HG02642 (cell line): ENCODE results near the gene PLCL2.

Experiments
- ATAC-seq: cut with Tn5 transposase; IDR thresholded peaks from one replicate; pipeline ENCODE4 v1.9.1; 2021; ENCODE audit warnings: mild to moderate bottlenecking; ENCODE audit not compliant: unreplicated experiment, poor library complexity

Gene PLCL2

DNA sequence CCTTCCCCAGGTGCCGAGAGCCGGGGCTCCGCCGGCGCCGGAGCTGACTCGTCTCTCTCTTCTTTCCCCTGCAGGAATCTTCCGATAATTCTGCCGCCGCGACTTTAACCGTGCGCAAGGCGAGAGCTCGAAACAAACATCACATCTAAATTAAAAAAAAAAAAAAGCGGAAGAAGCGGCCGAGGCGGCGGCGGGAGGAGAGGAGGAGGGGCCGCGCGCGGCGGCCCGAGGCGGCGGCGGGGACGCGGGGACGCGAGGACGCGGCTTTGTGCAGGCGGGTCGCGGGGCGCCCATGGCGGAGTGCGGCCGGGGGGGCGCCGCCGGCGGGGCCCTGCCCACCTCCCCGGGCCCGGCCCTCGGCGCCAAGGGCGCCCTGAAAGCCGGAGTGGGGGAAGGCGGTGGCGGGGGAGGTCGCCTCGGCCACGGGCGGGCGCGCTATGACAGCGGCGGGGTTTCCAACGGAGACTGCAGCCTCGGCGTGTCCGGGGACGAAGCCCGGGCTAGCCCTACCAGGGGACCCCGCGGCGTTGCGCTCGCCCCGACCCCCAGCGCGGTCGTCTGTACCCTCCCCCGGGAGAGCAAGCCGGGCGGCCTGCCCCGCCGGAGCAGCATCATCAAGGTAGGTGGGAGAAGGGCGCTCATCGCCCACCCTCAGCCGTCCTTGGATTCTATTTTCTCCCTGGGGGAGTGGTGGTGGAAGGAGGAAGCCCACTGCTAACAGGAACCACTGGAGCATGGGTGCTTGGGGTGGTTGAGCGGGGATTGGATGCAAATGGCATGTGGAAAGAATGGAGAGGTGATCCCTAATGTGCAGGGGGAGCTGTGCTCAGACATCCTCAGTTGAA lies at the start of gene PLCL2:
TSS of gene PLCL2 (plus strand) at position 208 of the 845 bp plus-strand sequence. CDS start at position 293, 85 bp downstream.
- ATAC-seq: peak; percentile 40

- no peak for ATAC-seq
Observed at GRCh38 chr3:16836505-16837237, 48.1 kb upstream of the PLCL2 start.

GRCh38 chr3:16837602-16838001 lies 47.2 kb upstream of the PLCL2 start:
- ATAC-seq: no peak

DNA sequence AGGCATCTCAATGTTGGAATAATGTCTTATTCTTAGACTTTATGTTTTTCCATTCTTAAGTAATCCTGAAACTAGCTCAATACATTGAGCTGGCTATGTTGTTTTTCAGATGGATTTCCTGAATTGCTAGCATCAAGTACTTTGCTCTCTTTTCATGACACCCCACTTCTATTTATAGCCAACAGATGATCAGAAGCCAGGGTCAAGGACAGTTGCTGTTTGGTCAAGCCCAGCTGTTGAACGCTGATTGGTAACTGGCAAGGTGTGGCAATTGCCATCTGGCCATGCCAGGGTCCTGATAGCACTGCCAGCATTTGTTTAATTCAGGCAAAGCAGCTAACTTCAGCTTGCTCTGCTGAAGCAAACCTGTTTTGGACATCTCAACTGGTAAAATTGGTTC lies 46.2 kb upstream of the PLCL2 start:
- no peak for ATAC-seq

- no peak for ATAC-seq
Observed at GRCh38 chr3:16839271-16840100, 45.3 kb upstream of the PLCL2 start.

DNA sequence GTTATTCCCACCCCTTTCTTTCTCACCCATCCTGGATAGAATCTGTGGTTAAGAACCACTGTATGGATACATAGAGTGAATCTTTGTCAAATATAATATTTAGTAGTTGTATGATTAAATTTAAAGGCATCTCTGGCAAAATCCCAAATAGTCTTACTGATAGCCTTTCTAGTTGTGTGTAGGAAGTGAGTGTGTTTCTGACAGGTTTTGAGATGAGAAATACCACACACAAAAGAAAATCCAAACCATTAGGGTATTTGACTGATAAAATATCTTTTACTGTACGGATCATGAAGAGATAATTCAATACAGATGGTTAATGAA lies 44.7 kb upstream of the PLCL2 start:
- ATAC-seq: no peak

DNA sequence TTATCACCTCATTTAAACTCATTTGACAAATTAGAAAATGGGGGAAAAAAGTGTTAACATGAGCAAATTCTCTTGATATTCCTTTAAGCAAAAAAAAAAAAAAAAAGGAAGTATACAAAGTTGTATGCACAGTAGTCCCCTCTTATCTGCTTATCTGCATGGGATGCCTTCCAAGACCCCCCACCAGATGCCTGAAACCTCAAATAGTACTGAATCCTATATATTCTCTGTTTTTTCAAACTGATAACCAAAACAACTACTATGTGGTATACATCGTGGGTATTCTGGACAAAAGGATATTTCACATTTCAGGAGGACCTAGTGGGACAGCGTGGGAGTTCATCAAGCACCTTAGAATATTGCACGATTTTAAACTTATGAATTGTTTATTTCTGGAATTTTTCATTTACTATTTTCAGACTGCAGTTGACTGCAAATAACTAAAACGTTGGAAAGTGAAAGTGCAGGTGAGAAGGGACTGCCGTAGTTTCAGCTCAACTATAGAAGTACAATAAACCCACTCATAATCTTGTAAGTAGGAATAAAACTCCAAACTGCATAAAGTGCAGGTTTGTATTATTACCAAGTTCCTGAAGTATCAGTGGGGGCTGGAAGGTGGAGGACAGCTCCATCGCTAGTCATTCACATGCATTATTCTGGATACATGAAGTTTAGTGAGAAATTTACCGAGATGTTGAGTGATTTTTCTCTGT lies 43.6 kb upstream of the PLCL2 start:
- ATAC-seq: no peak

DNA sequence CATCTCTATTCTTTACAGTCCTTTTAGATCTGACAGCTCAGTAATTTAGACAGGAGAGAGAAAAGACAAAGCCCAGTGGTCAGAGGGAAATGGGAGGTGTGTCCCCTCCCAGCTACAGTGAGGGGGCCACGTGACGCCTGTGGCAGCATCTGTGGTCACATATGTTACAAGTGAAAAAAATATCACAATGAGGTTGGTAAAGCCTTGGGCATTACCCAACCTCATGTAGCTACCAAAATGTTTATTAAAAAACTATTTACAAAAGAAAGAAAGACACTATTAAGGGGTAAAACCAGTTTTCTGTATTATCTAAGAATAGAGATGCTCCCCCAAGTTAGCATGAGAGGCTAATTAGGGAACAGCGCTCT lies 42.9 kb upstream of the PLCL2 start:
- peak; percentile 53 for ATAC-seq

GRCh38 chr3:16842272-16843270 lies 42.2 kb upstream of the PLCL2 start:
- ATAC-seq: peak; percentile 83

- no peak for ATAC-seq
Observed at GRCh38 chr3:16844222-16844621, 40.5 kb upstream of the PLCL2 start.

- no peak for ATAC-seq
Observed at GRCh38 chr3:16844791-16845190, 40.0 kb upstream of the PLCL2 start.

GRCh38 chr3:16846373-16847080 lies 38.2 kb upstream of the PLCL2 start:
- ATAC-seq: no peak

- ATAC-seq: peak; percentile 53
Observed at GRCh38 chr3:16848007-16848406, 36.7 kb upstream of the PLCL2 start.

- ATAC-seq: peak; percentile 82
Observed at GRCh38 chr3:16849229-16849628, 35.5 kb upstream of the PLCL2 start.

DNA sequence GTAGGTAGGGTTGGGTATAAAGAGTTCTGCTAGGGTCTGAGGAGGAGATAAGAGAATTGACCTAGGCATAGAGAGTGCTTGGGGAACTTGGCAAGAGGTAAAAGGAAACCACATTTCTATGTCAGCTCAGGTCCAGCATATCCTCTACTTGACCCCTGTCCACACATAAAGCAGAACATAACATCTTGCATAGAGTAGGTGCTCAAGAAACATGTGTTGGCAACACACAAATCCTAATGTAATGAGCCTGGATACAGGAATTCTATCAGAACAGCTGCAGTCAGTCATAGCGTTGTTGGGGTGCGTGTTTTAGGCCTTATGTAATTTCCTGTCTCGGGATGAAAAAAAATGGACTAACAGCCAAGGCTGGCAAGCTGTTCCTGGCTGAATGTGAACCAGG lies 35.0 kb upstream of the PLCL2 start:
- ATAC-seq: no peak

GRCh38 chr3:16855497-16855896 lies 29.3 kb upstream of the PLCL2 start:
- no peak for ATAC-seq

DNA sequence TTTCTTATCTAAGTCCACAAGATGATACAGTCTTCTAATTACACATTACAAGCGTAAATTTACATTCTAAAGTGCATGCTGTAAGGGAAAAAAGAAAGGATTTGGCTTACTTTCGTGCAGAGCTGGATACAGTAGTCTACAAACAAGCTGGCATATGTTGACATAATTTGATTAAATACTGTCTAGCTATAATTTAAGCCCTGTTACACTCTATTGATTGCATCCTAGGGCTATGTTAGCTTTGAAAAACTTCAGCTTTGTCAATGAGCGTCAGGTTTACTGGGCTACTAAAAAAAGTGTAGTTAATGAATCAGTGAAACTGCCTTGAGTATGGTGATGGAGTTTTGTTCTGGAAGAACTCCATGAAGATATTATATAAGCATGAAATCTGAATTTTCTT lies 24.5 kb upstream of the PLCL2 start:
- no peak for ATAC-seq

GRCh38 chr3:16861432-16861831 lies 23.3 kb upstream of the PLCL2 start:
- no peak for ATAC-seq
